GM23248 (cell line): ENCODE measurements around the gene EPPIN. TPM values are rescaled to one million over a fixed set of nuclear protein-coding genes. Genes with fewer than 3 reads are reported as not detected.

Experiments used
- DNase-seq: peaks from one replicate; pipeline ENCODE4 v3.0.0-alpha.2; 2015
- H2AFZ ChIP-seq: fragments of 200-600 bp; sonication (generic); 2 replicates; pipeline ENCODE4 v1.6.1; 2016; ENCODE audit warnings: antibody characterized with exemption
- H3F3A ChIP-seq: fragments of 200-600 bp; sonication (generic); 2 replicates; pipeline ENCODE4 v1.6.1; 2016; ENCODE audit warnings: mild to moderate bottlenecking, antibody characterized with exemption, mixed run types; ENCODE audit not compliant: insufficient read depth
- H3K27ac ChIP-seq: fragments of 200-600 bp; sonication (generic); 2 replicates; pipeline ENCODE4 v1.5.1; 2016; ENCODE audit warnings: mild to moderate bottlenecking
- H3K27me3 ChIP-seq: fragments of 200-600 bp; sonication (generic); replicated peaks from 2 replicates; pipeline ENCODE4 v1.6.1; 2016; ENCODE audit warnings: mild to moderate bottlenecking; ENCODE audit not compliant: insufficient read depth
- H3K36me3 ChIP-seq: fragments of 200-600 bp; sonication (generic); 2 replicates; pipeline ENCODE4 v1.6.1; 2016; ENCODE audit warnings: low read depth, mild to moderate bottlenecking
- H3K4me1 ChIP-seq: fragments of 200-600 bp; sonication (generic); 2 replicates; pipeline ENCODE4 v1.6.1; 2016; ENCODE audit warnings: mild to moderate bottlenecking; ENCODE audit not compliant: insufficient read depth
- H3K4me2 ChIP-seq: fragments of 200-600 bp; sonication (generic); one replicate; pipeline ENCODE4 v1.6.1; 2016; ENCODE audit warnings: mild to moderate bottlenecking; ENCODE audit not compliant: unreplicated experiment
- H3K4me3 ChIP-seq: fragments of 200-600 bp; sonication (generic); 2 replicates; pipeline ENCODE4 v1.5.1; 2016; ENCODE audit warnings: mild to moderate bottlenecking
- H3K79me2 ChIP-seq: fragments of 200-600 bp; sonication (generic); 2 replicates; pipeline ENCODE4 v1.6.1; 2016; ENCODE audit warnings: mild to moderate bottlenecking; ENCODE audit not compliant: insufficient read depth
- H3K9ac ChIP-seq: fragments of 200-600 bp; sonication (generic); 2 replicates; pipeline ENCODE4 v1.6.1; 2016; ENCODE audit warnings: mild to moderate bottlenecking
- H3K9me2 ChIP-seq: fragments of 200-600 bp; sonication (generic); 2 replicates; pipeline ENCODE4 v1.6.1; 2016; ENCODE audit warnings: mixed run types, mild to moderate bottlenecking, moderate library complexity; ENCODE audit not compliant: insufficient read depth
- H3K9me3 ChIP-seq: fragments of 200-600 bp; sonication (generic); one replicate; pipeline ENCODE4 v1.6.1; 2017; ENCODE audit warnings: low read depth
- H4K20me1 ChIP-seq: fragments of 200-600 bp; sonication (generic); 2 replicates; pipeline ENCODE4 v1.6.0; 2016; ENCODE audit not compliant: insufficient read depth
- EZH2 ChIP-seq: fragments of 200-600 bp; sonication (generic); IDR thresholded peaks from 2 replicates; pipeline ENCODE4 v1.6.1; 2018; ENCODE audit warnings: antibody characterized with exemption, mild to moderate bottlenecking; ENCODE audit not compliant: insufficient read depth, poor library complexity, severe bottlenecking
- EZH2phosphoT487 ChIP-seq: fragments of 200-600 bp; sonication (generic); IDR thresholded peaks from 2 replicates; pipeline ENCODE4 v1.6.1; 2018; ENCODE audit warnings: antibody characterized with exemption, moderate library complexity, mild to moderate bottlenecking, low read depth; ENCODE audit not compliant: insufficient read depth
- WGBS, 2 experiments: methylation state at CpG; one replicate each; pipeline ENCODE4 v1.1.6; 2015 to 2017; ENCODE audit warnings: low lambda C conversion rate in 2 of 2, low coverage in 1 of 2; ENCODE audit errors: missing lambda C conversion rate in 2 of 2; 5-methylcytosine and 5-hydroxymethylcytosine counted together
- in situ Hi-C: fragments of 300-500 bp; cut with MboI; formaldehyde crosslinking; loops from 2 replicates; pipeline ENCODE4 v1.15.0; 2020
- polyA plus RNA-seq: library from polyadenylated mRNA; unstranded; fragments of >200 nt; fragmentation: Nextera tagmentation; extraction: Ambion mirVana; gene quantifications from 2 replicates; pipeline ENCODE4 v1.2.1, GENCODE V29; 2016
- total RNA-seq: library from RNA; depleted of rRNA; stranded (reverse); fragments of >200 nt; shearing (Covaris generic); gene quantifications from 2 replicates; pipeline ENCODE4 v1.2.3, GENCODE V29; 2014

EPPIN gene
- total and polyA plus RNA-seq, 2 experiments from 2014 or later, result not detected

DNA sequence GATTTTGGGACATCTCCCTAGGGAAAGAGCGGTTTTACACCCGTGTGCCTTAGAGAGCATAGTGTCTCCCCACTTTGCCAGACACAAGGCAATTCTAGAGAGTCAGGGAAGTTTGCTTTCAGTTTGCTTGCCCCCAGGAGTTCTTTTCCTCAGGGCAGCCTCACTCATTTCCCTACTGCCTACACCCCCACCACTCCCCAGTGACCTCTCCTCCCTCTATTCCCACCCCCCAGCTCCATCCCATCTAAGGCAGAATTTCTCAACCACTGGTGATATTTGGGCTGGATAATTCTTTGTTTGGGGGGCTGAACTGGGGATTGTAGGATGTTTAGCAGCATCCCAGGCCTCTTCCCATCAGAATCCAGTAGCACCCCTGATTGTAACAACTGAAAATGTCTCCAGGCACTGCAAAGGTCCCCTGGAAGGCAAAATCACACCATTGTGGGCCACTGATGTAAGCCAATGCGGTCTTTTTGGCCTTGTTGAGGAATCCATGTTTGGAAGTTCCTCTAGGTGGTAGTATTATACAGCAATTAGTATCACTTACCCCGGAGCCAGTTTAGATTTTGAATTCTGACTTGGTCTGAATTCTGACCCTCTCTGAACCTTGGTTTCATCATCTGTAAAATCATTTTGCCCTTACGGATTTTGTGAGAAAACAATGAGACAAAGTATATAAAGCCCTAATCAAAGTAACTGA is 1.3 kb downstream of the EPPIN start:
- H3K9ac ChIP-seq, result no peak overlapping the region
- no peaks in the 10 kb centered on the region for H3K4me1 ChIP-seq
- 6 to 11% methylated on average over 5 of the region's 5 CpGs for WGBS, 2 experiments
- H4K20me1 ChIP-seq, result no peaks in the 10 kb centered on the region
- no peak overlapping the region for H3K27ac ChIP-seq
- no peaks in the 10 kb centered on the region for H3F3A ChIP-seq
- in situ Hi-C loops, result no loop called here
- peaks cover 21% of the 10 kb centered on the region for H3K27me3 ChIP-seq
- H3K4me2 ChIP-seq, result no peak overlapping the region
- no peaks in the 10 kb centered on the region for H3K36me3 ChIP-seq
- DNase-seq, result peak; percentile 75
- H3K9me3 ChIP-seq, result no peaks in the 10 kb centered on the region
- H2AFZ ChIP-seq, result no peak overlapping the region
- no peaks in the 10 kb centered on the region for H3K9me2 ChIP-seq
- no peaks in the 10 kb centered on the region for H3K79me2 ChIP-seq
- no peak overlapping the region for H3K4me3 ChIP-seq
- TF ChIP-seq EZH2phosphoT487 (no peak), EZH2 (no peak)

DNA sequence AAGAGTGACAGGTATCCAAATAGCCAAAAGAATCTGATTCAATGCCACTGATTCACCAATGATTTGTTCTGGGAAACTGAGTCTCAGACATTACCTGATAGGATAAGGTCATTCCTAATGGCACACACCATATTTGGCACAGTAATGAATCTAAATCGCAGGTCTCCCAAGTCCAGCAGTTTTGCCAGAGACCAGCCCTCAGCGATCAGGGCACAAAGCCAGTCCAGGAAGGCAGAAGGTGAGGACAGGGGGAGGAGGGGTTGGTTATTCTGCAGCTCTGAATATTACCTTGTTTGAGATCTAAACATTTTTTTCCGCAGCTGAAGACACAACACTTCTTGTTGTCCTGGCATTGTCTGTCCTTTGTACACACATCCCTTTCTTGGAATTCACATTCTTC is 1.9 kb downstream of the EPPIN start:
- Histone ChIP-seq H3K27me3 (peaks cover 27% of the 10 kb centered on the region), H3K9me3 (no peaks in the 10 kb centered on the region), H3K36me3 (no peaks in the 10 kb centered on the region), H3K79me2 (no peaks in the 10 kb centered on the region), H3K4me1 (no peaks in the 10 kb centered on the region), H3K4me2 (no peak overlapping the region), H3K4me3 (no peak overlapping the region), H4K20me1 (no peaks in the 10 kb centered on the region), H2AFZ (no peak overlapping the region), H3K9me2 (no peaks in the 10 kb centered on the region), H3F3A (no peaks in the 10 kb centered on the region), H3K27ac (no peak overlapping the region), H3K9ac (no peak overlapping the region)
- DNase-seq, result no peak
- 56 to 58% methylated on average over 3 of the region's 3 CpGs for WGBS, 2 experiments
- TF ChIP-seq EZH2phosphoT487 (no peak), EZH2 (no peak)
- in situ Hi-C loops, result no loop called here

- Histone ChIP-seq H3K79me2 (no peaks in the 10 kb centered on the region), H3K4me3 (no peak within 1 kb of the TSS), H3K9ac (no peak within 1 kb of the TSS), H3F3A (no peaks in the 10 kb centered on the region), H3K27ac (no peak within 1 kb of the TSS), H3K36me3 (no peaks in the 10 kb centered on the region), H4K20me1 (no peaks in the 10 kb centered on the region), H2AFZ (no peak within 1 kb of the TSS), H3K27me3 (peaks cover 56% of the 10 kb centered on the region), H3K9me2 (no peaks in the 10 kb centered on the region), H3K4me2 (no peak within 1 kb of the TSS), H3K9me3 (no peaks in the 10 kb centered on the region), H3K4me1 (no peaks in the 10 kb centered on the region)
- 19 to 56% methylated on average over 2 of the region's 2 CpGs for WGBS, 2 experiments
- TF ChIP-seq EZH2 (no peak), EZH2phosphoT487 (no peak)
- no peak for DNase-seq
- in situ Hi-C loops, result no loop called here
Measured at GRCh38 chr20:45539382-45539781, 7.8 kb downstream of the EPPIN start, which contains the start of gene WFDC6. Gene WFDC6, minus strand, starts transcription at chr20:45539482. Its CDS starts 75 bp downstream, at chr20:45539407.

DNA sequence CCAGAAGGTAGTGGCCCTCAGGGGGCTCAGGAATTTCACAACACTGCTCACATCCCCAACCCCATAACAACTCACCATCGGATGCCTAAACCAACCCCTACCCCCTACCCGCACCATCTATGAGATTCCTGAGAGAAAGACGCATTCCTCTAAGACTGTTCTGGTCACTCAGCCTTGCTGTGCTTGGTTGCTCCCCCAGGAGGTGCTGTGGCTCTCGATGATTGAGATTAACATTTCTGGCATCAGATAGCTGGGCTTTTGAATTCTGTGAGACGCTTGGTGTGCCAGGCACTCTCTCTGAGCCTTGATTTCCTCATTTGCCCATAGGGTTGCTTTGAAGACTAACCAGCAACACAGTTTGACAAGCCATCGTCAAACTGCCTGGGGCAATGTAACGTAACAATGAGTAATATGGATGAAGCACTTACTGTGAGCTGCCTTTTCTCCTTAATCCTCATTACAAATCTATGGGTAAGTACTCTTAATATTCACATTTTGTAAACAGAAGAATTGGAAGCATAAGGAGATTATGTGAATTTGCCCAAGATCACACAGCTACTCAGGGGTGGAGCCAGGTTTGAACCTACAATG is 8.9 kb downstream of the EPPIN start:
- peaks cover 48% of the 10 kb centered on the region for H3K27me3 ChIP-seq
- no peaks in the 10 kb centered on the region for H3K9me3 ChIP-seq
- peak; percentile 8 for DNase-seq
- no peak overlapping the region for H2AFZ ChIP-seq
- no peak overlapping the region for H3K9ac ChIP-seq
- no peak overlapping the region for H3K4me3 ChIP-seq
- no peaks in the 10 kb centered on the region for H3K79me2 ChIP-seq
- 29 to 38% methylated on average over 7 of the region's 7 CpGs for WGBS, 2 experiments
- H3K4me2 ChIP-seq, result no peak overlapping the region
- H3K36me3 ChIP-seq, result no peaks in the 10 kb centered on the region
- no peak overlapping the region for H3K27ac ChIP-seq
- no peaks in the 10 kb centered on the region for H3K9me2 ChIP-seq
- no peaks in the 10 kb centered on the region for H4K20me1 ChIP-seq
- TF ChIP-seq EZH2 (no peak), EZH2phosphoT487 (no peak)
- H3K4me1 ChIP-seq, result no peaks in the 10 kb centered on the region
- in situ Hi-C loops, result no loop called here
- H3F3A ChIP-seq, result no peaks in the 10 kb centered on the region
